Sigmoid colon (tissue), 7 donors: ENCODE results near the gene RPA3. TPM values are rescaled to one million over a fixed set of nuclear protein-coding genes. Genes with fewer than 3 reads are reported as not detected.

Experiments
- DNase-seq: peaks from one replicate; pipeline ENCODE4 v3.0.0-alpha.2; 2019
- H3K27ac ChIP-seq, 4 donors: fragments of 200-600 bp; sonication (generic); one replicate each; pipeline ENCODE4 v1.5.1; 2016 to 2019; ENCODE audit warnings: mild to moderate bottlenecking in 1 of 4
- H3K27me3 ChIP-seq, 3 donors: fragments of 200-600 bp; sonication (generic); one replicate each; pipeline ENCODE4 v1.5.1; 2019; ENCODE audit warnings: mild to moderate bottlenecking in 1 of 3
- H3K36me3 ChIP-seq, 4 donors: fragments of 200-600 bp; sonication (generic); one replicate each; pipeline ENCODE4 v1.5.1; 2016 to 2019
- H3K4me1 ChIP-seq, 4 donors: fragments of 200-600 bp; sonication (generic); one replicate each; pipeline ENCODE4 v1.5.1; 2017 to 2019
- H3K4me3 ChIP-seq, 4 donors: fragments of 200-600 bp; sonication (generic); one replicate each; pipeline ENCODE4 v1.5.1; 2017 to 2019; ENCODE audit warnings: mild to moderate bottlenecking in 2 of 4, moderate library complexity in 1 of 4
- H3K9me3 ChIP-seq, 4 donors: fragments of 200-600 bp in 3 of 4; sonication (generic) in 3 of 4; one replicate each; pipeline versions ENCODE4 v1.5.1 to v1.6.1; 2013 to 2019
- EP300 ChIP-seq, 4 donors: sonication (generic); formaldehyde crosslinking; IDR thresholded peaks; one replicate each; pipeline ENCODE4 v1.6.1; 2017; ENCODE audit warnings: antibody characterized with exemption in 4 of 4
- POLR2A ChIP-seq, 2 donors: fragments of 450-650 bp; IDR thresholded peaks; one replicate each; pipeline ENCODE4 v1.6.1; 2016; ENCODE audit warnings: antibody characterized with exemption in 2 of 2, mild to moderate bottlenecking in 2 of 2, moderate library complexity in 2 of 2
- POLR2AphosphoS5 ChIP-seq, 4 donors: sonication (generic); formaldehyde crosslinking; IDR thresholded peaks; one replicate each; pipeline ENCODE4 v1.6.1; 2017; ENCODE audit warnings: antibody characterized with exemption in 4 of 4
- WGBS, 2 donors: extraction: QIAGEN DNeasy Blood & Tissue Kit; methylation state at CpG; one replicate each; pipeline ENCODE4 v1.1.7; 2013; 5-methylcytosine and 5-hydroxymethylcytosine counted together
- intact Hi-C: fragments of 100-400 bp; cut with DNase I; formaldehyde crosslinking; loops from one replicate; pipeline ENCODE4 v1.15.1; 2023
- polyA plus RNA-seq, 3 donors: library from polyadenylated mRNA; stranded (reverse); fragments of 200-250 nt; gene quantifications; one replicate each; pipeline ENCODE4 v1.2.3, GENCODE V29; 2013
- total RNA-seq, 4 donors: library from RNA; depleted of rRNA; stranded (reverse); fragments of >200 nt; gene quantifications; one replicate each; pipeline ENCODE4 v1.1.0, GENCODE V29; 2016
- TF ChIP-seq, protein P1 (sequence below), 4 experiments: fragments of 450-650 bp in 3 of 4; fragments of 200-600 bp in 1 of 4; IDR thresholded peaks; one replicate each; pipeline ENCODE4 v1.5.1; 2016 to 2019; ENCODE audit warnings: antibody characterized with exemption in 4 of 4, mild to moderate bottlenecking in 3 of 4, moderate library complexity in 2 of 4
- donor health status: healthy with polysubstance abuse.
- donor health status: Bipolar disorder and iron deficiency.
- donor health status: healthy.

RPA3 gene
- total and polyA plus RNA-seq, 7 donors, result 15.8 to 66.8 (median 30.3) TPM

DNA sequence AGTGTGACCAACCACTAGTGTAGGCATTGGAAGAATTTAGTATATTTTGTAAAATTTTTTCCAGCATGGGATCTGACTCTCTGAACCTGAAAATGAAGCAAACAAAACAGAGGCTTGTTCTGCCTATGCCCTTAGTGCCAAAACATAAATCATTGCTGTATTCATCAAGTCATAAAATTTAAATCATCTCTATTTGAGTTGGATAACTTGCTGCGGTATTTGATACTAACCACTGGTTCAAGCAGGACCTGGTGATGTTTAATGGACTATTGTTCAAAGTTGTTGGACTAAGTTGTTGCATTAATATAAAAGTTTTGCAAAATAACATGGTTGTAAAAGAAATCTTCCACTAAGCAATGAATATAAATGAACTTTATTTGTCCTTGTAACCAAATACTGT, 19.8 kb upstream of the RPA3 start:
- intact Hi-C loops, result no loop called here
- TF ChIP-seq EP300 (IDR thresholded peaks at IDR 0.05) (no peak), POLR2AphosphoS5 (IDR thresholded peaks at IDR 0.05) (no peak), POLR2A (IDR thresholded peaks at IDR 0.05) (no peak)
- TF ChIP-seq, protein P1, sequence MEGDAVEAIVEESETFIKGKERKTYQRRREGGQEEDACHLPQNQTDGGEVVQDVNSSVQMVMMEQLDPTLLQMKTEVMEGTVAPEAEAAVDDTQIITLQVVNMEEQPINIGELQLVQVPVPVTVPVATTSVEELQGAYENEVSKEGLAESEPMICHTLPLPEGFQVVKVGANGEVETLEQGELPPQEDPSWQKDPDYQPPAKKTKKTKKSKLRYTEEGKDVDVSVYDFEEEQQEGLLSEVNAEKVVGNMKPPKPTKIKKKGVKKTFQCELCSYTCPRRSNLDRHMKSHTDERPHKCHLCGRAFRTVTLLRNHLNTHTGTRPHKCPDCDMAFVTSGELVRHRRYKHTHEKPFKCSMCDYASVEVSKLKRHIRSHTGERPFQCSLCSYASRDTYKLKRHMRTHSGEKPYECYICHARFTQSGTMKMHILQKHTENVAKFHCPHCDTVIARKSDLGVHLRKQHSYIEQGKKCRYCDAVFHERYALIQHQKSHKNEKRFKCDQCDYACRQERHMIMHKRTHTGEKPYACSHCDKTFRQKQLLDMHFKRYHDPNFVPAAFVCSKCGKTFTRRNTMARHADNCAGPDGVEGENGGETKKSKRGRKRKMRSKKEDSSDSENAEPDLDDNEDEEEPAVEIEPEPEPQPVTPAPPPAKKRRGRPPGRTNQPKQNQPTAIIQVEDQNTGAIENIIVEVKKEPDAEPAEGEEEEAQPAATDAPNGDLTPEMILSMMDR (IDR thresholded peaks at IDR 0.05), result no peak

DNA sequence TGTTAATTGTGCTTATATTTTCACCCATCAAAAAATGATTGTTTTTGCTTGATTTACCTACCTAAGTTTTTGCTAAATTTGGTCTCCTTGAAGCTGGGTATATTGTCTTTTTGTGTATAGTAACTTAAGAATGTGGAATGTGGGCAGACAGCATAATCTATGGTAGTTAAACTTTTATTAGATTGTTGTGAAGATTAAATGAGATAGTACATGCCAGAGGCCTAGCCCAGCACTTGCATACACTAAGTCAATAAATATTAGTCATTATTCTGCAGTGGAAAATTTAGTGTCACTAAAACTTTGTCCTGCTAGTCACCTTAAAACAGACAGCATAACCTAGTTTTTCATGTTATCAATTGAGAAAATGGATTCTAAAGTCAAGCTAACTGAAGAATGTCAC, 19.3 kb upstream of the RPA3 start:
- no peak for DNase-seq
- peaks cover 0 to 33% (median 20%) of the 10 kb centered on the region in 4 donors for H3K4me1 ChIP-seq
- intact Hi-C loops, result no loop called here
- no peaks in the 10 kb centered on the region for H3K36me3 ChIP-seq
- no peaks in the 10 kb centered on the region for H3K9me3 ChIP-seq
- H3K4me3 ChIP-seq, result no peak overlapping the region
- TF ChIP-seq, protein P1 (IDR thresholded peaks at IDR 0.05), result no peak
- TF ChIP-seq POLR2A (IDR thresholded peaks at IDR 0.05), result no peak
- TF ChIP-seq POLR2AphosphoS5 (IDR thresholded peaks at IDR 0.05), result no peak
- H3K27ac ChIP-seq, result no peak overlapping the region
- H3K27me3 ChIP-seq, result no peaks in the 10 kb centered on the region

More for the DNA sequence above, 19.8 kb upstream of the RPA3 start:
- Histone ChIP-seq H3K9me3 (no peaks in the 10 kb centered on the region), H3K4me3 (no peak overlapping the region), H3K27me3 (no peaks in the 10 kb centered on the region), H3K4me1 (peaks cover 0 to 28% (median 15%) of the 10 kb centered on the region in 4 donors), H3K27ac (no peak overlapping the region), H3K36me3 (no peaks in the 10 kb centered on the region)
- whole genome bisulfite sequencing, 2 donors, result 28 to 74% methylated on average over 1 of the region's 1 CpG
- no peak for DNase-seq

- Histone ChIP-seq H3K4me3 (no peak overlapping the region), H3K36me3 (no peaks in the 10 kb centered on the region), H3K27me3 (no peaks in the 10 kb centered on the region), H3K9me3 (no peaks in the 10 kb centered on the region), H3K27ac (no peak overlapping the region), H3K4me1 (peaks cover 0 to 43% (median 30%) of the 10 kb centered on the region in 4 donors)
- no peak for DNase-seq
- intact Hi-C loops, result no loop called here
- WGBS, 2 donors, result 94 to 95% methylated on average over 2 of the region's 2 CpGs
- no peak for TF ChIP-seq POLR2A (IDR thresholded peaks at IDR 0.05)
- no peak for TF ChIP-seq EP300 (IDR thresholded peaks at IDR 0.05)
- TF ChIP-seq, protein P1 (IDR thresholded peaks at IDR 0.05), result no peak
- no peak for TF ChIP-seq POLR2AphosphoS5 (IDR thresholded peaks at IDR 0.05)
These were observed 18.3 kb upstream of the RPA3 start for GRCh38 chr7:7736671-7737070.

DNA sequence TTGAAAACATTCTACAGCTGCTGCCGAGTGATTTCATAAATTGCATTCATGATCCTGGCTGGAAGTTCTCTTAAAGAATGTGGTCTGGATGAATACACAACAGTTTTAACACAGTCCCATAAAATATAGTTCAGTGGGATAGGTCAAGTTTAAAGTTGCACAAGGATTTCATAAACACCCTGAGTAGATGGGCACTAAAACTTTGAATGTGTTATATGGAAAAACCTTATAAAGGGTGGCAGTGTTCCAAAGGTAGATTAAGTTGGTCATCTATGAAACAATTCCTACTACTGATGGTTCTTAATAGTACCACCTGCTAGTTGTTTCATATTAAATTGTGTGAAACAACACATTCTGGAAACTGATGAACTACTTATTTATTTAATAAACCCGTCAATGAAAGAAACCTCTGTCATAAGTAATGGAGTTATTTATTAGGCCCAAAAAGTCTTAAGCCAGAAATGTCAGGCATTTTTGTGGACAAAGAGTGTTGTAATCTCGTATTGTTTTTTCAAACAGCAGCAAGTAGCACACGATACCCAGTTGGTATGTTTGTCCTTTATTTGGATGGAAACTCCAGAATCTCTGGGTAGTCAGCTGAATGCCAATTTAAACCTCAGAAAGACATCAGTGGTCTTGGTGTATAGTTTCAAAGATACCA, 14.3 kb upstream of the RPA3 start:
- TF ChIP-seq POLR2AphosphoS5 (IDR thresholded peaks at IDR 0.05) (peak in 3 of 4 donors; percentile 11 to 35 (median 17)), EP300 (IDR thresholded peaks at IDR 0.05) (no peak)
- intact Hi-C loops, result no loop called here
- Histone ChIP-seq H3K9me3 (no peaks in the 10 kb centered on the region), H3K27me3 (no peaks in the 10 kb centered on the region), H3K4me1 (peaks cover 0 to 25% (median 21%) of the 10 kb centered on the region in 4 donors), H3K4me3 (no peak overlapping the region), H3K27ac (peak overlapping the region; percentile 6 to 58 (median 26)), H3K36me3 (no peaks in the 10 kb centered on the region)
- DNase-seq, result no peak
- 65 to 70% methylated on average over 4 of the region's 4 CpGs for WGBS, 2 donors

DNA sequence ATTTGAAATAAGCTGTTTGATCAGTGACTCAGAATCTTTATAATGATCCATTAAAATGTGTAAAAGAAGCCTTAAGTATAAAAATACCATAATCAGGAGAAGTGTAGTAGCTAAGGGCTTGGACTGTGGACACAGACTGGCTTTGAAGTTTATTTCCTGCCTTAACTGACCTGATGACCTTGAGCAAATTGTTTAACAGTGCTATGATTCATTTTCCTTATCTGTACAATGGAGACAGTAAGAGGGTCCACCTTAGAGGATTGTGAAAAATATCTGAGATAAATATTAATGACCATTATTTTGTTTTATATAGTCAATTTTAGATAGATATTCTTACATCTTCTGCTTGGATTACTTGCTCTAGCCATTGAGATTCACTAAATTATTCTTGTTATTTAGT, 13.3 kb upstream of the RPA3 start:
- H3K4me1 ChIP-seq, result peaks cover 0 to 24% (median 20%) of the 10 kb centered on the region in 4 donors
- no peak for DNase-seq
- H3K9me3 ChIP-seq, result no peaks in the 10 kb centered on the region
- H3K27me3 ChIP-seq, result no peaks in the 10 kb centered on the region
- H3K36me3 ChIP-seq, result no peaks in the 10 kb centered on the region
- intact Hi-C loops, result no loop called here
- TF ChIP-seq, protein P1 (IDR thresholded peaks at IDR 0.05), result no peak
- TF ChIP-seq EP300 (IDR thresholded peaks at IDR 0.05), result no peak
- H3K27ac ChIP-seq, result peak overlapping the region in 2 of 4 donors; percentile 42 to 58
- no peak overlapping the region for H3K4me3 ChIP-seq
